Measurements from ENCODE around the gene PLEK2. TPM values are rescaled to one million over a fixed set of nuclear protein-coding genes. Genes with fewer than 3 reads are reported as not detected.

PLEK2 gene
- total and polyA plus RNA-seq, 2 of the 13 experiments (the other 11 are each of a cell fraction or from before 2014, with no cell fraction given) = 0.26 to 1.5 TPM

GRCh38 chr14:67442139-67442906 is 30.4 kb upstream of the PLEK2 start (continued):
- TF ChIP-seq ARID5B (CRISPR knock-in tag; IDR thresholded peaks at IDR 0.05) (peak; percentile 35; the same call in 1 of the 2 replicates), FOXP1 (IDR thresholded peaks at IDR 0.05) (no peak), FOXP1 (CRISPR knock-in tag; IDR thresholded peaks at IDR 0.05) (peak; percentile 96), HDAC6 (IDR thresholded peaks at IDR 0.05; ENCODE audit: low read depth, low read length) (no peak), RARA (CRISPR knock-in tag; IDR thresholded peaks at IDR 0.05) (peak; percentile 44; the same call in 1 of the 2 replicates), ZNF678 (CRISPR knock-in tag; IDR thresholded peaks at IDR 0.05) (no peak), TIGD3 (CRISPR knock-in tag; IDR thresholded peaks at IDR 0.05; ENCODE audit: borderline replicate concordance) (no peak), ZNF737 (CRISPR knock-in tag; IDR thresholded peaks at IDR 0.05; ENCODE audit: borderline replicate concordance) (no peak), ZNF430 (CRISPR knock-in tag; IDR thresholded peaks at IDR 0.05) (no peak), ZSCAN29 (CRISPR knock-in tag; conservative IDR thresholded peaks at IDR 0.05) (no peak), FOXA3 (CRISPR knock-in tag; IDR thresholded peaks at IDR 0.05) (peak; percentile 93), SP4 (CRISPR knock-in tag; IDR thresholded peaks at IDR 0.05) (no peak), XBP1 (CRISPR knock-in tag; IDR thresholded peaks at IDR 0.05) (peak; percentile 76; the same call in 1 of the 2 replicates), ZNF318 (CRISPR knock-in tag; IDR thresholded peaks at IDR 0.05) (no peak)
